NCI-H446 (cell line): ENCODE results near the gene YBX1.
"Not testable (repeated sequence)": the region's sequence is repeated elsewhere in the genome, so short reads cannot be mapped to it uniquely, and the experiment has no call there.

Experiments
- DNase-seq, 2 experiments: peaks; one replicate each; lab custom pipeline; 2025; lab: John Stamatoyannopoulos, UW

Gene YBX1

GRCh38 chr1:42681741-42682483 is at the start of gene YBX1:
YBX1 (plus strand) TSS chr1:42682418; CDS start chr1:42682566, 148 bp downstream.
- DNase-seq, result peak; percentile 97 to 99

GRCh38 chr1:42639116-42639515 is 43.1 kb upstream of the YBX1 start:
- DNase-seq, result no peak

GRCh38 chr1:42646056-42646455 is 36.2 kb upstream of the YBX1 start:
- no peak for DNase-seq

GRCh38 chr1:42657201-42657600 is 25.0 kb upstream of the YBX1 start:
- no peak for DNase-seq

- DNase-seq, result peak; percentile 84 to 95
These were observed 24.0 kb upstream of the YBX1 start, which contains the start of gene PPIH for GRCh38 chr1:42657981-42658876. PPIH (plus strand) TSS chr1:42658423; CDS start chr1:42658447, 24 bp downstream.

- no peak for DNase-seq
These were observed 23.3 kb upstream of the YBX1 start for GRCh38 chr1:42658877-42659337.

GRCh38 chr1:42660907-42661500 is 21.2 kb upstream of the YBX1 start:
- no peak for DNase-seq

- DNase-seq, result no peak
These were observed 12.3 kb upstream of the YBX1 start for GRCh38 chr1:42669936-42670335.

- no peak for DNase-seq
These were observed 11.8 kb upstream of the YBX1 start for GRCh38 chr1:42670425-42670824.

GRCh38 chr1:42674214-42674613 is 8.0 kb upstream of the YBX1 start:
- peak in 1 of 2 experiments; percentile 36 for DNase-seq

- DNase-seq, result no peak
These were observed 7.5 kb upstream of the YBX1 start for GRCh38 chr1:42674682-42675081.

- no peak for DNase-seq
These were observed 6.8 kb upstream of the YBX1 start for GRCh38 chr1:42675467-42675866.

- no peak for DNase-seq
These were observed 5.6 kb upstream of the YBX1 start for GRCh38 chr1:42676534-42677087.

GRCh38 chr1:42679364-42679983 is 2.7 kb upstream of the YBX1 start:
- DNase-seq, result no peak

- no peak for DNase-seq
These were observed 2.2 kb upstream of the YBX1 start for GRCh38 chr1:42680055-42680454.

- no peak for DNase-seq
These were observed 1.1 kb upstream of the YBX1 start for GRCh38 chr1:42680921-42681683.

GRCh38 chr1:42682484-42682738 is 193 bp downstream of the YBX1 start:
- DNase-seq, result not testable (repeated sequence)

GRCh38 chr1:42682739-42683531 is 717 bp downstream of the YBX1 start:
- DNase-seq, result peak in 1 of 2 experiments; percentile 53

GRCh38 chr1:42684139-42684538 is 1.9 kb downstream of the YBX1 start:
- peak in 1 of 2 experiments; percentile 27 for DNase-seq

GRCh38 chr1:42686418-42686817 is 4.2 kb downstream of the YBX1 start:
- no peak for DNase-seq
